GM18505 (cell line): ENCODE data around the gene SLC4A1AP.
"Not testable (repeated sequence)": the region's sequence is repeated elsewhere in the genome, so short reads cannot be mapped to it uniquely, and the experiment has no call there.

ENCODE experiments used
- ATAC-seq: cut with Tn5 transposase; IDR thresholded peaks from one replicate; pipeline ENCODE4 v1.9.1; 2021; ENCODE audit not compliant: unreplicated experiment
- POLR2A ChIP-seq: IDR thresholded peaks from 4 replicates; pipeline ENCODE4 v1.6.1; 2011; ENCODE audit warnings: borderline replicate concordance; ENCODE audit not compliant: insufficient read depth, insufficient read length; ENCODE audit errors: extremely low read depth

Gene SLC4A1AP

DNA sequence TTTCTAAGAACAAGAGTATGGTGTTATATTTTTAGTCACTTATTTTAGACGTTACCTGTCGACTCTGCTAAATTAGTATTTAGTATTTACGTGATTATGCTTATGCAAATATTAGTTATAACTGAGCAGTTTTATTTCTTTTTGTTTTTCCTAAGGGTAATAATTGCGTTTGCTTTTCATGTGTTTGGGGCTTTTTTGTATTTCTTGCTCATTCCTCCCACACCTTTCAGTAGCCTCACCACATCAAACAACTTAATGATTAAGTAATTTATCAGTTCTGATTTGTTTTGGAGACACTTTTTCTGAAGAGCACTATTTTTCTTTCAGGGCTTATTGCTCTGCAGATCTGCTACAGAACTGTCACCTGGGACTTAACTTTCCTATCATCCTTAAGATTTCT lies 7.5 kb downstream of the SLC4A1AP start:
- no peak for TF ChIP-seq POLR2A
- no peak for ATAC-seq

DNA sequence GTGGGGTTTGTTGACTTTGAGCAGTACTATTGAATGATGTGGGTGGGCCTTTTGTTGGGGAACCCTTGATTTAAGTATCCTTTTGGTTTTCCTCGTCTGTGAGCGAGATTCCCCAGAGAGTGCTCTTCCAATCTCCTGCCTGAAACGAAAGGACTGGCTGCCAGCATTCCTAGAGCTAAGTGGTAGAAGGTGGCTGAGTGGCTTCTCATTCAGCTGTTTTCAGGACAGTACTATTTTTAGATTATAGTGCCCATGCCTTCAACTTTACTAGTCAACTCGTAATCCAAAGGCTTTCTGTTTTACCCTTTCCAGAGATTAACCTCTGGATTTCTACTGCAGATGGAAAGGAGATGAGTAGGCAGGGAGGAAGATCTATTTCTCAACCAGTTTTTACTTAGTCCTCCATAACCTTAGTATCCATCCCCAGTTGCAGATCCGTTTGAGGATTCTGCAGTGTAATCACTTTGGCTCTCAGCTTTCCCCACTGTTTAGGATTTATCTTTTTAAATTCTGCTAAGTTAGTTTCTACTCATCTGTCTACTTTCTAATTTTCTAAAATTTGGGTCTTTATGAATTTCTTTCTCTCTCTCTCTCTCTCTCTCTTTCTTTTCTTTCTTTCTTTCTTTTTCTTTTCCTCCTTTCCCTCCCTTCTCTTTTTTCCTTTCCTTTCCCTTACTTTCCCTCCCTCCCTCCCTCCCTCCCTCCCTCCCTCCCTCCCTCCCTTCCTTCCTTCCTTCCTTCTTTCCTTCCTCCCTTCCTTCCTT lies 9.2 kb downstream of the SLC4A1AP start:
- TF ChIP-seq POLR2A = no peak
- no peak for ATAC-seq

DNA sequence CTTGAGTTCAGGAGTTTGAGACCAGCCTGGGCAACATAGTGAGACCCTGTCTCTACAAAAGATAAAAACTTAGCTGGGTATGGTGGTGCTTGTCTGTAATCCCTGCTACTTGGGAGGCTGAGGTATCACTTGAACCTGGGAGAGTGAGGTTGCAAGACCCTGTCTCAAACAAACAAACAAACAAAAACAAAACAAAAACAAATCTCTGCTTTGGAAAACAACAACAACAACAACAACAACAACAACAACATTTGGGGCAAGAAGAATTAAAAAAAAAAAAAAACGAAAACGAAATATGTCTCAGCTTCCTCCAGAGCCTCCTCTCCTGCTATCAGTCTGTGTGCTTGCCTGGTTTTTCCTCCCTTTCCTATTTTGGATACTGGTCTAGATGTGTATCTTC lies 16.9 kb downstream of the SLC4A1AP start:
- ATAC-seq = no peak
- TF ChIP-seq POLR2A = no peak

DNA sequence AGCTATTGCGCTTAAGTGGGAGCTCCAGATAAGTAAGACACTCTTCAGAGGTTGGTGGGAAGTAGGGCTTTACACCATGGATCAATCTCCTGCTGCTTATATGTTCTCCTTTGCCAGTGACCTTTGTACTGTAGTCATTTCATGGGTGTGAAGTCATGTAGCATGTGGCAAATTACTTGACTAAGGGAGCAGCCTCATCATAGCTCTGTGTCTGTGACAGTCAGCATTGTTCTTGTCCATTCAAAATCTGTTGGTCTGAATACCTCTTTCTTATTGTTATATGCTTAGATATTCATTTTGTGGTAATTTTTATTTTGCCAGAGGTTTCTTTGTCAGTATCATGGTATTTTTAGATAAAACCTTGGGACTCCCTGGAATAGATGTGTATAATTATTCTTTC lies 18.2 kb downstream of the SLC4A1AP start:
- no peak for TF ChIP-seq POLR2A

DNA sequence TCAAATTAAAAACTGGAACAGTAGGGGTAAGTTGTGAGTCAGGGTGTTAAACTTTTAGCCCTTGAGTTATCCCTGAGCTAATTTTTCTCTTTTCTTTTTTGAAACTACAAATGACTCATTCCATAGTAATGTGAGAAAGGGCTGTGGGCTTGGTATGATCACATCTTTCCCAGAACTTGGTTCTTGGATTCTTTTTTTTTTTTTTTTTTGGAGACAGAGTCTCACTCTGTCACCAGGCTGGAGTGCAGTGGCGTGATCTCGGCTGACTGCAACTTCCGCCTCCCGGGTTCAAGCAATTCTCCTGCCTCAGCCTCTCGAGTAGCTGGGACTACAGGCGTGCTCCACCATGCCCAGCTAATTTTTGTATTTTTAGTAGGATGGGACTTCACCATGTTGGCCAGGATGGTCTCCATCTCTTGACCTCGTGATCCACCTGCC lies 18.7 kb downstream of the SLC4A1AP start:
- ATAC-seq = not testable (repeated sequence)

More for the DNA sequence above, 18.2 kb downstream of the SLC4A1AP start:
- ATAC-seq = no peak

DNA sequence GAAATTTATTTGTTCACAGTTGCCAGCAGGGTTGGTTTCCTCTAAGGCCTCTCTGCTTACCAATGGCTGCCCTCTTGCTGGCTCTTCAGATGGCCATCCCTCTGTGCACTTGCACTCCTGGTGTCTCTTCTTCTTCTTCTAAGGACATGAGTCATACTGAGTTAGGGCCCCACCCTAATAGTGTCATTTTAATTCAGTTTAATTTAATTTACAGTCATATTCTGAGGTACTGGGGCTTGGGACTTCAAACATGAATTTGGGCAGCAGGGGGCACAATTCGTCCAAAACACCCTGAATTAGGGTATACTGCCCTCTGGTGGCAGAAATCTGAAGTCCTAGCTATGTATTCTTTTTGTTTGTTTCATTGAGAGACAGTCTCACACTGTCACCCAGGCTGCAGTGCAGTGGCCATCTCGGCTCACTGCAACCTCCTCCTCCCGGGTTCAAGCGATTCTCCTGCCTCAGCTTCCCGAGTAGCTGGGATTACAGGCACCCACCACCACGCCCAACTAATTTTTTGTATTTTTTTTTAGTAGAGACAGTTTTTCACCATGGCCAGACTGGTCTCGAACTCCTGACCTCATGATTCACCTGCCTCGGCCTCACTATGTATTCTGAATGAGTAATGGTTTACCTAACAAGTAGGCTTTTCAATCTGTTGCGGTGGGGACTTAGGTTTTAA lies 19.8 kb downstream of the SLC4A1AP start:
- ATAC-seq = no peak
- TF ChIP-seq POLR2A = no peak

DNA sequence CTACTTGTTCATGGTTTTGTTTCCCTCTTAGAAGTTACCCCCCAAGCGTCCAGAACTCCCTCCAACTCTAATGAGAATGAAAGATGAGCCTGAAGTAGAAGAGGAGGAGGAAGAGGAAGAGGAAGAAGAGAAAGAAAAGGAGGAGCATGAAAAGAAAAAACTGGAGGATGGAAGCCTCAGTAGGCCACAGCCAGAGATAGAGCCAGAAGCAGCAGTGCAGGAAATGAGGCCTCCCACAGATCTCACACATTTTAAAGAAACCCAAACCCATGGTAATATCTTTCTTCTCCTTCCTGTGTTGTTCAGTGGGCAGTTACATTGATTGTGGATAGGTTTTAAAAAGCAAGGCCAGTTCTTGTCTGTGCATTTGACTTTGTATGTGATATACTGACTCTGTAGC lies 21.3 kb downstream of the SLC4A1AP start:
- not testable (repeated sequence) for ATAC-seq

DNA sequence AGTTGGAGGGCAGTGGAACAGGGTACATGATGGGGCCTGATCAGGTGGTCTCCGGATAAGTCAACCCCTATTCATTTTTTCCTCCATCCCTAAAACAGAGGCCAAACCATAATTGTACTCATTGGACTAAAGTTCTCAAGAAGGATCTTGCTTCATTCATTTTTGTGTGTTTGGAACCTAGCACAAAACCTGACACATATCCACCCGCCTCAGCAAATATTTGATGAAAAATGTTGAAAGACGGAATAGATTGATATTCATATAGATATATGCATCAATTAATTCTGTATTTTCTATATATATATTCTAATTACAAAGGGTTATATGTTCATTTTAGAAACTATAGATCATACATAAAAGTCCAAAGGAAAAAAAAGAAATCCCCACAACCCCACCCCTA lies 21.9 kb downstream of the SLC4A1AP start:
- ATAC-seq = no peak
- TF ChIP-seq POLR2A = no peak

DNA sequence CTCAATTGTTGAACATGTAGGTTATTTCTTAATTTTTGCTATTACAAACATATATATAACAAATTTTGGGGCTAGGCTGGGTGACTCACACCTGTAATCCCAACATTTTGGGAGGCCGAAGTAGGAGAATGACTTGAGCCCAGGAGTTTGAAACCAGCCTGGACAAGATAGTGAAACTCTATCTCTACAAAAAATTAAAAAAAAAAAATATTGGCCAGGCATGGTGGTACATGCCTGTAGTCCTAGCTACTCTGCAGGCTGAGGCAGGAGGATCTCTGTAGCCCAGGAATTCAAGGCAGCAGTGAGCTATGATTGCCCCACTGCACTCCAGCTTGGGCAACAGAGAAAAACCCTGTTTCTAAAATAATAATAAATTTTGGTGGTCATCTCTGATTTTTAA lies 23.5 kb downstream of the SLC4A1AP start:
- TF ChIP-seq POLR2A = no peak
- ATAC-seq = no peak

DNA sequence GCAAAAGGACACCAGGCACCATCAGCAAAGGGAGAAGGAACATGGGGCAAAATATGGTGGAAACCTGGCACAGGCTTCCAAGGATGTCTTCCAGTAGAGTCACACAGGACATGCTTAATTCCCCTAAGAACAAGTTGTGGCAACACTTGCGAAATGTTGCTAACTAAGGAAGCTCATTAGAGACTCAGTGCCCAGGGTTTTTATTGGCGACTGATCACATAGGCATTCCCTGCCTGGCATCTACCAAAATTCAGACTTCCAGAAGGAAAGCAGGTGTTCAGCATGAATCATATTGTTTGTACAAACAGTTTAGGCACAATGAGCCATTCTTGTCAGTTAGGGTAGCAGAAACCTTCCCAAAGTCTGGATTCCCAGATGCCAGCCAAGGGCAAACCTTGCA lies 25.7 kb downstream of the SLC4A1AP start:
- ATAC-seq = no peak
- TF ChIP-seq POLR2A = no peak

DNA sequence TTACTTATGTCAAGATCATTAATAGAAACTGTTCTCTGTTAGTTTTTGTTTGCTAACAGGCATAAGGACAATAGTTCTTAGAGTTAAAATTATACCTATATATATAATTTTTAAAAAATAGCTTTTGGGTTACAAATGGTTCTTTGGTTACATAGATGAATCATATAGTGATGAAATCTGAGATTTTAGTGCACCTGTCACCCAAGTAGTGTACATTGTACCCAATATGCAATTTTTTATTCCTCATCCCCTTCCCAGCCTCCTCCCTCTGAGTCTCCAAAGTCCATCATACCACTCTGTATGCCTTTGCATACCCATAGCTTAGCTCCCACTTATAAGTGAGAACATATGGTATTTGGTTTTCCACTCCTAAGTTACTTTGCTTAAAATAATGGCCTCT lies 26.4 kb downstream of the SLC4A1AP start:
- ATAC-seq = no peak
- TF ChIP-seq POLR2A = no peak

DNA sequence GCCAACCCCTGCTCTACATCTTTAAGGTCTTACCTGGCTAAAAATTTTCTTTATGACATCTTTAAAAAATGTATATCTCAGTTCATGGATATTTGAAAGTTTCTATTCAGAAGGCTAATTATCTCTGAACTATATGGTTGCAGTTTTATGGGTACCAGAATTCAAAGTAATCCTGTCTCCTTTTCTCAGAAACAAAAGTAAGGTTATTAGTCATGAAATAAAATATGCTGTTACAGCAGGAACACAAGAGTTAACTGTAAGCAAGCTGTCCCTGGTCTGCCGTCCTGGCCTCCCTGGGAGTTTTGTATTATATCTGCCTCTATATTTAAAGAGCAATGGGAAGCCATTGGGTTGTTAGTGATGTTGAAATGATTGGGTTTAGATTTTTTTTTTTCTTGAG lies 34.0 kb downstream of the SLC4A1AP start:
- no peak for TF ChIP-seq POLR2A
- no peak for ATAC-seq

DNA sequence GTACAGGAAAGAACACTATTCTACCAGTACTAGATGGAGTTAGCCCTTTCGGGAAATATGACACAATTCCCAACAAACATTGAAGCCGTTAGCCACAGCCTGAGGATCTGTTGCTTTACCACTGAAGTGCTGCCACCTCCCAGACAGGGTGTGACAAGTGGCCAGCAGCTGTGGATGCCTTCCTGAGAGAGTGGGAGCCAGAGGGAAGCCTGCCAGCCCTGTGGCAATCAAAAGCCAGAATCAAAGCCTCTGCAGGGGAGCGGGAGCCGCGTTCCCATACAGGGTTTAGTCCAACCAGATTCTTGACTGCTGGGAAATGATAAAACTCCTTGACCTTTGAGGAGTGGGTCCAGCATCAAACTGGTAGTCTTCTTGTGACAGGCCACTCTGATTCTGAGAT lies 38.0 kb downstream of the SLC4A1AP start:
- no peak for ATAC-seq
- no peak for TF ChIP-seq POLR2A

DNA sequence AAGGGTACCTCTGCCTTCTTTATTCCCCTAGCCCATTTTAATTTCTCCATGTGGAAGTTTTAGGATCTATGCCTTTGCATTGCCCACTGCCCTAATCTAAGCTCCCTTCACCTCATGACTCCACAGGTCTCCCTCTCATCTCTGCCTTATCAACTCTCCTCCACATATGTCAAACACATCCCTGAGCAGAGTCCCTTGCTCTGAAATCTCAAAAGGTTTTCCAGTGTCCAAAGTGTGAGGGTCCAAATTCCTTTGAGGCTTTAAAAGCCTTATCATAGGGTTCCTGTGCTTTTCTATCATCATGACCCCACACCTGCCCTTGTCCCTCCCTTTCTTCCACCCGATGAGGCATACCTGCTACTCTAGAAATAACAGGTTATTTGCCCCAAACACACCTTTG lies 38.6 kb downstream of the SLC4A1AP start:
- TF ChIP-seq POLR2A = no peak
- ATAC-seq = no peak
